ENCODE results near the gene KPNB1. TPM values are rescaled to one million over a fixed set of nuclear protein-coding genes. Genes with fewer than 3 reads are reported as not detected.

KPNB1 gene
- total RNA-seq, 1 donor from 2014 or later = 350 TPM

DNA sequence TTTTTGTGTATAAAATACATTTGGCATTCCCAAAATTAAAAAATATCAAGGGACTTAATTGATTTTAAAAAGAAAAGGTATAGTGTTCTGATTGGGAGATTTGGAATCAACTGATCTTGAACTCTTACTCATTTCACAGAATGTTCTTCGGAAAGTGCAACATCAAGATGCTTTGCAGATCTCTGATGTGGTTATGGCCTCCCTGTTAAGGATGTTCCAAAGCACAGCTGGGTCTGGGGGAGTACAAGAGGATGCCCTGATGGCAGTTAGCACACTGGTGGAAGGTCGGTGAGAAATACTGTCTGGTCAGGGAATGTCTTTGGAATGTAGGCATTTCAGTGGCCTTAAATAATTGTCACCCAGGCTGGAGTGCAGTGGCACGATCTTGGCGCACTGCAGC lies 24.8 kb downstream of the KPNB1 start:
- Mint-ChIP-seq H3K36me3 (ENCODE audit: unreplicated experiment) (peaks cover 5% of the 10 kb centered on the region), H3K27ac (ENCODE audit: unreplicated experiment) (no peak overlapping the region)

GRCh38 chr17:47675380-47676198 lies 25.9 kb downstream of the KPNB1 start:
- TF ChIP-seq CTCF (IDR thresholded peaks at IDR 0.05; ENCODE audit: partially characterized antibody, unreplicated experiment) = no peak
- Mint-ChIP-seq H3K9me3 (ENCODE audit: unreplicated experiment) (no peaks in the 10 kb centered on the region), H3K36me3 (ENCODE audit: unreplicated experiment) (no peaks in the 10 kb centered on the region), H3K27ac (ENCODE audit: unreplicated experiment) (peak overlapping the region; percentile 3), H3K4me1 (ENCODE audit: low read depth, unreplicated experiment) (no peaks in the 10 kb centered on the region), H3K4me3 (ENCODE audit: unreplicated experiment) (no peak overlapping the region), H3K27me3 (ENCODE audit: unreplicated experiment) (peaks cover 2% of the 10 kb centered on the region)
- DNase-seq = no peak

More for the DNA sequence above, 24.8 kb downstream of the KPNB1 start:
- DNase-seq = no peak
- Mint-ChIP-seq H3K27me3 (ENCODE audit: unreplicated experiment) (peaks cover 4% of the 10 kb centered on the region), H3K4me1 (ENCODE audit: low read depth, unreplicated experiment) (no peaks in the 10 kb centered on the region), H3K4me3 (ENCODE audit: unreplicated experiment) (no peak overlapping the region), H3K9me3 (ENCODE audit: unreplicated experiment) (no peaks in the 10 kb centered on the region)
- TF ChIP-seq CTCF (IDR thresholded peaks at IDR 0.05; ENCODE audit: partially characterized antibody, unreplicated experiment) = no peak

DNA sequence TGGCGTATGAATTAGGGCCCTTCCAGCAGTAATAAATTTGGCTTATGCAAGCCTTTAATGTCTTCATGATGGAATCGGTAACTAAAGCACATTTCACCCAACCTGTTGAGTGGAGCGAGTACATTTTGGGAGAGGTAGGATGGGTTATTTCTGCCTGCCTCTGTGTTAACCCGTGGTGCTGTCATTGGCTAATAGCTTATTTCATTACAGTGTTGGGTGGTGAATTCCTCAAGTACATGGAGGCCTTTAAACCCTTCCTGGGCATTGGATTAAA lies 26.4 kb downstream of the KPNB1 start:
- Mint-ChIP-seq H3K27me3 (ENCODE audit: unreplicated experiment) (peaks cover 2% of the 10 kb centered on the region), H3K9me3 (ENCODE audit: unreplicated experiment) (no peaks in the 10 kb centered on the region), H3K36me3 (ENCODE audit: unreplicated experiment) (no peaks in the 10 kb centered on the region), H3K4me3 (ENCODE audit: unreplicated experiment) (no peak overlapping the region), H3K4me1 (ENCODE audit: low read depth, unreplicated experiment) (no peaks in the 10 kb centered on the region), H3K27ac (ENCODE audit: unreplicated experiment) (no peak overlapping the region)
- no peak for TF ChIP-seq CTCF (IDR thresholded peaks at IDR 0.05; ENCODE audit: partially characterized antibody, unreplicated experiment)
- DNase-seq = no peak

GRCh38 chr17:47676510-47677165 lies 26.9 kb downstream of the KPNB1 start:
- Mint-ChIP-seq H3K9me3 (ENCODE audit: unreplicated experiment) (no peaks in the 10 kb centered on the region), H3K36me3 (ENCODE audit: unreplicated experiment) (no peaks in the 10 kb centered on the region), H3K27me3 (ENCODE audit: unreplicated experiment) (peaks cover 2% of the 10 kb centered on the region), H3K4me3 (ENCODE audit: unreplicated experiment) (no peak overlapping the region), H3K4me1 (ENCODE audit: low read depth, unreplicated experiment) (no peaks in the 10 kb centered on the region), H3K27ac (ENCODE audit: unreplicated experiment) (no peak overlapping the region)
- no peak for DNase-seq
- TF ChIP-seq CTCF (IDR thresholded peaks at IDR 0.05; ENCODE audit: partially characterized antibody, unreplicated experiment) = no peak

- H3K36me3 Mint-ChIP-seq (ENCODE audit: unreplicated experiment) = no peaks in the 10 kb centered on the region
- no peak for TF ChIP-seq CTCF (IDR thresholded peaks at IDR 0.05; ENCODE audit: partially characterized antibody, unreplicated experiment)
- H3K27me3 Mint-ChIP-seq (ENCODE audit: unreplicated experiment) = peaks cover 2% of the 10 kb centered on the region
- H3K4me3 Mint-ChIP-seq (ENCODE audit: unreplicated experiment) = no peak overlapping the region
- H3K27ac Mint-ChIP-seq (ENCODE audit: unreplicated experiment) = no peak overlapping the region
- no peaks in the 10 kb centered on the region for H3K9me3 Mint-ChIP-seq (ENCODE audit: unreplicated experiment)
- no peaks in the 10 kb centered on the region for H3K4me1 Mint-ChIP-seq (ENCODE audit: low read depth, unreplicated experiment)
- DNase-seq = no peak
These were observed 28.5 kb downstream of the KPNB1 start for GRCh38 chr17:47678196-47678595.

Data from glutamatergic neuron (in vitro differentiated cells).